PC-9 (cell line): ENCODE results near the gene DNAJB14. TPM values are rescaled to one million over a fixed set of nuclear protein-coding genes. Genes with fewer than 3 reads are reported as not detected.

Experiments
- BruUV-seq: library from RNA; stranded (reverse); fragments of 400-500 nt; replicated peaks from 2 replicates; lab custom pipeline; 2021; lab: Mats Ljungman, UMichigan
- CTCF ChIA-PET: fragments of 300-600 bp; sonication (Branson Sonifier 250); formaldehyde crosslinking; loops from one replicate; lab custom pipeline; 2022; ENCODE audit warnings: antibody characterized with exemption; lab: Charles Lee
- POLR2A ChIA-PET: fragments of 300-600 bp; sonication (Branson Sonifier 250); formaldehyde crosslinking; loops from one replicate; lab custom pipeline; 2022; ENCODE audit warnings: antibody characterized with exemption; ENCODE audit not compliant: unreplicated experiment; lab: Charles Lee
- DNase-seq, 2 experiments: peaks; one replicate each; pipeline versions ENCODE4 v3.0.0 to v3.0.0-alpha.2; 2015 to 2022; ENCODE audit warnings: mixed read lengths in 1 of 2
- H2AFZ ChIP-seq: fragments of 200-600 bp; sonication (generic); 2 replicates; pipeline ENCODE4 v1.8.1; 2017; ENCODE audit warnings: antibody characterized with exemption
- H3F3A ChIP-seq: fragments of 200-600 bp; sonication (generic); 2 replicates; pipeline ENCODE4 v1.8.1; 2017; ENCODE audit warnings: antibody characterized with exemption, mild to moderate bottlenecking, low read depth; ENCODE audit not compliant: insufficient read depth
- H3K27ac ChIP-seq: fragments of 200-600 bp; sonication (generic); 2 replicates; pipeline ENCODE4 v1.6.1; 2016; ENCODE audit warnings: mixed run types
- H3K27me3 ChIP-seq: fragments of 200-600 bp; sonication (generic); 2 replicates; pipeline ENCODE4 v1.6.1; 2016; ENCODE audit warnings: low read depth, mixed run types; ENCODE audit not compliant: insufficient read depth
- H3K36me3 ChIP-seq: fragments of 200-600 bp; sonication (generic); 2 replicates; pipeline ENCODE4 v1.6.1; 2016; ENCODE audit warnings: low read depth, mixed run types
- H3K4me1 ChIP-seq: fragments of 200-600 bp; sonication (generic); replicated peaks from 2 replicates; pipeline ENCODE4 v1.6.1; 2016; ENCODE audit warnings: mixed run types; ENCODE audit not compliant: insufficient read depth
- H3K4me2 ChIP-seq: fragments of 200-600 bp; sonication (generic); 2 replicates; pipeline ENCODE4 v1.6.1; 2017; ENCODE audit warnings: mixed run types
- H3K4me3 ChIP-seq: fragments of 200-600 bp; sonication (generic); 2 replicates; pipeline ENCODE4 v1.6.1; 2016; ENCODE audit warnings: mixed run types
- H3K79me2 ChIP-seq: fragments of 200-600 bp; sonication (generic); 2 replicates; pipeline ENCODE4 v1.6.1; 2017; ENCODE audit warnings: low read depth, mixed run types
- H3K9me2 ChIP-seq: fragments of 200-600 bp; sonication (generic); 2 replicates; pipeline ENCODE4 v1.8.1; 2017; ENCODE audit warnings: mild to moderate bottlenecking; ENCODE audit not compliant: insufficient read depth
- H3K9me3 ChIP-seq: fragments of 200-600 bp; sonication (generic); 2 replicates; pipeline ENCODE4 v1.8.1; 2016; ENCODE audit warnings: low read depth; ENCODE audit not compliant: insufficient read depth
- H4K20me1 ChIP-seq: fragments of 200-600 bp; sonication (generic); 2 replicates; pipeline ENCODE4 v1.8.1; 2017; ENCODE audit not compliant: insufficient read depth
- EZH2 ChIP-seq: fragments of 200-600 bp; sonication (generic); IDR thresholded peaks from 2 replicates; pipeline ENCODE4 v1.8.0; 2017; ENCODE audit warnings: antibody characterized with exemption, low read depth
- intact Hi-C: fragments of 100-400 bp; cut with micrococcal nuclease; formaldehyde crosslinking; loops from one replicate; pipeline ENCODE4 v1.10.0; 2022; ENCODE audit not compliant: unreplicated experiment
- total RNA-seq: library from RNA; stranded (reverse); gene quantifications from 2 replicates; pipeline ENCODE4 v1.2.3, GENCODE V29; 2021
- TF ChIP-seq, protein P1 (sequence below): fragments of 200-600 bp; sonication (generic); conservative IDR thresholded peaks from 2 replicates; pipeline ENCODE4 v1.6.1; 2017; ENCODE audit warnings: mixed run types, antibody characterized with exemption, mild to moderate bottlenecking, moderate library complexity

DNAJB14 gene
- total RNA-seq, 1 experiment from 2014 or later: 28.6 TPM

DNA sequence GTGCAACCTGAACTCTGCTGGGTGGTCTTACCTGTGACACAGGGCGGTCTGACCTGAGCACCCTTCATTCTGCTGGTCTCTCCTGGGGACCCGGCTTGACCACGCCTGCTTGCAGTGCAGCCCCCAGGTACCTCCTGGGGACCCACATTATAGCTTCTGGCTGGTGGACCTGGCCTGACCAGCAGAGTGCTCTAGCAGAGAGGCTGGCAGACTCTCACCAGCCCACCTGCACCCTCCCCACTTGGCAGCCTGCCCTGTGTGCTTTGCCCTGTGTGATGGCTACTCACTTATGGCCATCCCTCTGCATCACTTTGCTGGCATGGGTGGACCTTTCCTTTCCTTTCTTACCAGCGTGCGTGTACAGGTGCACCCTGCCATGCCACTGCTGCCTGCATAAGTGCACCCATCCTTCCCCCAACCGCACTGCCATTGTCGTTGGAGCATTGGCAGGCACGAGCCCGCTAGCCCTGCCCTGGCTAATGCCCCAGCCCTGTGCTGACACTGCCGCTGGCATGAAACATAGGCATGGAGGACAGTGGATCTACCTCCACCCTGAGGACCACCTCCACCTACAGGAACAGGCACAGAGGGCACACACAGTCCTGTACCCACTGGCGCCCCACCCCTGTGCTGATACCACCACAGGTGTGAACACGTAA is 25.2 kb upstream of the DNAJB14 start:
- H3K4me1 ChIP-seq: peaks cover 8% of the 10 kb centered on the region; the same call in 1 of the 2 replicates
- H3K4me3 ChIP-seq: no peak overlapping the region
- BruUV-seq: no TSS peak
- H3K9me3 ChIP-seq: no peaks in the 10 kb centered on the region; the same call in 1 of the 2 replicates
- no peaks in the 10 kb centered on the region for H3F3A ChIP-seq
- TF ChIP-seq, protein P1, sequence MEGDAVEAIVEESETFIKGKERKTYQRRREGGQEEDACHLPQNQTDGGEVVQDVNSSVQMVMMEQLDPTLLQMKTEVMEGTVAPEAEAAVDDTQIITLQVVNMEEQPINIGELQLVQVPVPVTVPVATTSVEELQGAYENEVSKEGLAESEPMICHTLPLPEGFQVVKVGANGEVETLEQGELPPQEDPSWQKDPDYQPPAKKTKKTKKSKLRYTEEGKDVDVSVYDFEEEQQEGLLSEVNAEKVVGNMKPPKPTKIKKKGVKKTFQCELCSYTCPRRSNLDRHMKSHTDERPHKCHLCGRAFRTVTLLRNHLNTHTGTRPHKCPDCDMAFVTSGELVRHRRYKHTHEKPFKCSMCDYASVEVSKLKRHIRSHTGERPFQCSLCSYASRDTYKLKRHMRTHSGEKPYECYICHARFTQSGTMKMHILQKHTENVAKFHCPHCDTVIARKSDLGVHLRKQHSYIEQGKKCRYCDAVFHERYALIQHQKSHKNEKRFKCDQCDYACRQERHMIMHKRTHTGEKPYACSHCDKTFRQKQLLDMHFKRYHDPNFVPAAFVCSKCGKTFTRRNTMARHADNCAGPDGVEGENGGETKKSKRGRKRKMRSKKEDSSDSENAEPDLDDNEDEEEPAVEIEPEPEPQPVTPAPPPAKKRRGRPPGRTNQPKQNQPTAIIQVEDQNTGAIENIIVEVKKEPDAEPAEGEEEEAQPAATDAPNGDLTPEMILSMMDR: no peak
- no peak for TF ChIP-seq EZH2
- no peaks in the 10 kb centered on the region for H3K36me3 ChIP-seq
- H3K79me2 ChIP-seq: no peaks in the 10 kb centered on the region
- ChIA-PET CTCF (no interaction called here), POLR2A (no interaction called here)
- intact Hi-C loops: no loop called here
- no peaks in the 10 kb centered on the region for H4K20me1 ChIP-seq
- no peak overlapping the region for H3K27ac ChIP-seq
- H3K27me3 ChIP-seq: no peaks in the 10 kb centered on the region
- H3K4me2 ChIP-seq: no peak overlapping the region
- H2AFZ ChIP-seq: no peak overlapping the region
- no peaks in the 10 kb centered on the region for H3K9me2 ChIP-seq
- DNase-seq: no peak

DNA sequence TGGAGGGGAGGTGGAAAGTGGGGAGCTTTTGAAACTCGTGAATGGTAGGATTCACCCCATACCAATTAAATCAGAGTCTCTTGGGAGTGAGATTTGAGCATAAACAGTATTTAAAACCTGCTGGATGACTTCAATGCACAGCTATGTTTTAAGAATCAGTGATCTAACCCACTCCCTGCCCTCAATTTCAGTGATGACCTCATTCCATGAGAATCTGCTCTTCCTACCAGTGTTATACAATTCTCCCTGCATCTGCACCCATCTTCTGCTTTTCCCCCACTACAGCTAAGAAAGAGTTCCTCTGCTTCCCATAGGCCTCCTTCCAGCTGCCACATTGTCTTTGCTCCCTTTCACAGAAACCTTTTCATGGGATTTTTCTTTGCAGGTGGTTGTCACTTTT is 21.9 kb upstream of the DNAJB14 start:
- no TSS peak for BruUV-seq
- intact Hi-C loops: no loop called here
- H2AFZ ChIP-seq: no peak overlapping the region
- H3K27ac ChIP-seq: no peak overlapping the region
- H3K4me2 ChIP-seq: no peak overlapping the region
- CTCF ChIA-PET: no interaction called here
- POLR2A ChIA-PET: no interaction called here
- peaks cover 8% of the 10 kb centered on the region; the same call in 1 of the 2 replicates for H3K4me1 ChIP-seq
- DNase-seq: peak in 1 of 2 experiments; percentile 36
- H3K27me3 ChIP-seq: no peaks in the 10 kb centered on the region
- no peaks in the 10 kb centered on the region for H3K36me3 ChIP-seq
- no peaks in the 10 kb centered on the region for H3K79me2 ChIP-seq
- H3K4me3 ChIP-seq: no peak overlapping the region
- no peak for TF ChIP-seq EZH2
- TF ChIP-seq, protein P1: no peak
- no peaks in the 10 kb centered on the region for H3F3A ChIP-seq
- H3K9me3 ChIP-seq: no peaks in the 10 kb centered on the region
- H4K20me1 ChIP-seq: no peaks in the 10 kb centered on the region
- H3K9me2 ChIP-seq: no peaks in the 10 kb centered on the region

GRCh38 chr4:99966692-99967091 is 20.3 kb upstream of the DNAJB14 start:
- BruUV-seq: no TSS peak
- no peak overlapping the region for H3K4me2 ChIP-seq
- intact Hi-C loops: no loop called here
- no peaks in the 10 kb centered on the region for H3K79me2 ChIP-seq
- no peaks in the 10 kb centered on the region for H3K36me3 ChIP-seq
- no peak overlapping the region for H3K4me3 ChIP-seq
- no peaks in the 10 kb centered on the region for H3K27me3 ChIP-seq
- TF ChIP-seq, protein P1: no peak
- TF ChIP-seq EZH2: no peak
- H3F3A ChIP-seq: no peaks in the 10 kb centered on the region
- H2AFZ ChIP-seq: no peak overlapping the region
- H3K9me3 ChIP-seq: no peaks in the 10 kb centered on the region
- H3K4me1 ChIP-seq: peaks cover 8% of the 10 kb centered on the region; the same call in 1 of the 2 replicates
- no peak for DNase-seq
- ChIA-PET CTCF (no interaction called here), POLR2A (no interaction called here)
- no peaks in the 10 kb centered on the region for H3K9me2 ChIP-seq
- no peak overlapping the region for H3K27ac ChIP-seq
- H4K20me1 ChIP-seq: no peaks in the 10 kb centered on the region
